Sigmoid colon (tissue), 7 donors: Measurements from ENCODE around the gene POLR3A. TPM values are rescaled to one million over a fixed set of nuclear protein-coding genes. Genes with fewer than 3 reads are reported as not detected.

ENCODE experiments used
- DNase-seq: peaks from one replicate; pipeline ENCODE4 v3.0.0-alpha.2; 2019
- H3K27ac ChIP-seq, 4 donors: fragments of 200-600 bp; sonication (generic); one replicate each; pipeline ENCODE4 v1.5.1; 2016 to 2019; ENCODE audit warnings: mild to moderate bottlenecking in 1 of 4
- H3K27me3 ChIP-seq, 3 donors: fragments of 200-600 bp; sonication (generic); one replicate each; pipeline ENCODE4 v1.5.1; 2019; ENCODE audit warnings: mild to moderate bottlenecking in 1 of 3
- H3K36me3 ChIP-seq, 4 donors: fragments of 200-600 bp; sonication (generic); one replicate each; pipeline ENCODE4 v1.5.1; 2016 to 2019
- H3K4me1 ChIP-seq, 4 donors: fragments of 200-600 bp; sonication (generic); one replicate each; pipeline ENCODE4 v1.5.1; 2017 to 2019
- H3K4me3 ChIP-seq, 4 donors: fragments of 200-600 bp; sonication (generic); one replicate each; pipeline ENCODE4 v1.5.1; 2017 to 2019; ENCODE audit warnings: mild to moderate bottlenecking in 2 of 4, moderate library complexity in 1 of 4
- H3K9me3 ChIP-seq, 4 donors: fragments of 200-600 bp in 3 of 4; sonication (generic) in 3 of 4; one replicate each; pipeline versions ENCODE4 v1.5.1 to v1.6.1; 2013 to 2019
- CTCF ChIP-seq, 4 experiments: fragments of 450-650 bp in 3 of 4; fragments of 200-600 bp in 1 of 4; IDR thresholded peaks; one replicate each; pipeline ENCODE4 v1.5.1; 2016 to 2019; ENCODE audit warnings: antibody characterized with exemption in 4 of 4, mild to moderate bottlenecking in 3 of 4, moderate library complexity in 2 of 4
- EP300 ChIP-seq, 4 donors: sonication (generic); formaldehyde crosslinking; IDR thresholded peaks; one replicate each; pipeline ENCODE4 v1.6.1; 2017; ENCODE audit warnings: antibody characterized with exemption in 4 of 4
- POLR2A ChIP-seq, 2 donors: fragments of 450-650 bp; IDR thresholded peaks; one replicate each; pipeline ENCODE4 v1.6.1; 2016; ENCODE audit warnings: antibody characterized with exemption in 2 of 2, mild to moderate bottlenecking in 2 of 2, moderate library complexity in 2 of 2
- POLR2AphosphoS5 ChIP-seq, 4 donors: sonication (generic); formaldehyde crosslinking; IDR thresholded peaks; one replicate each; pipeline ENCODE4 v1.6.1; 2017; ENCODE audit warnings: antibody characterized with exemption in 4 of 4
- WGBS, 2 donors: extraction: QIAGEN DNeasy Blood & Tissue Kit; methylation state at CpG; one replicate each; pipeline ENCODE4 v1.1.7; 2013; 5-methylcytosine and 5-hydroxymethylcytosine counted together
- intact Hi-C: fragments of 100-400 bp; cut with DNase I; formaldehyde crosslinking; loops from one replicate; pipeline ENCODE4 v1.15.1; 2023
- polyA plus RNA-seq, 3 donors: library from polyadenylated mRNA; stranded (reverse); fragments of 200-250 nt; gene quantifications; one replicate each; pipeline ENCODE4 v1.2.3, GENCODE V29; 2013
- total RNA-seq, 4 donors: library from RNA; depleted of rRNA; stranded (reverse); fragments of >200 nt; gene quantifications; one replicate each; pipeline ENCODE4 v1.1.0, GENCODE V29; 2016
- donor health status: healthy with polysubstance abuse.
- donor health status: Bipolar disorder and iron deficiency.
- donor health status: healthy.

The POLR3A gene
- total and polyA plus RNA-seq, 7 donors = 1.6 to 13.0 (median 9.6) TPM

- H3K9me3 ChIP-seq = no peaks in the 10 kb centered on the region
- TF ChIP-seq EP300 (IDR thresholded peaks at IDR 0.05) (no peak), POLR2A (IDR thresholded peaks at IDR 0.05) (no peak), CTCF (IDR thresholded peaks at IDR 0.05) (no peak), POLR2AphosphoS5 (IDR thresholded peaks at IDR 0.05) (no peak)
- no peaks in the 10 kb centered on the region for H3K27me3 ChIP-seq
- intact Hi-C loops = loop anchor here (5.0 kb wide), 3 partner anchors 251 to 1021 kb away; partner anchors contain the start of gene ZMIZ1
- 54 to 86% methylated on average over 8 of the region's 8 CpGs for WGBS, 2 donors
- H3K4me1 ChIP-seq = peaks cover 0 to 16% (median 9%) of the 10 kb centered on the region in 4 donors
- no peak overlapping the region for H3K27ac ChIP-seq
- H3K4me3 ChIP-seq = no peak overlapping the region
- peaks cover 0 to 26% (median 14%) of the 10 kb centered on the region in 4 donors for H3K36me3 ChIP-seq
- DNase-seq = no peak
These were observed 16.5 kb upstream of the POLR3A start for GRCh38 chr10:78045856-78046255.

GRCh38 chr10:78045237-78045636, 15.9 kb upstream of the POLR3A start:
- H3K36me3 ChIP-seq = peaks cover 0 to 32% (median 18%) of the 10 kb centered on the region in 4 donors
- no peak overlapping the region for H3K27ac ChIP-seq
- peaks cover 0 to 16% (median 9%) of the 10 kb centered on the region in 4 donors for H3K4me1 ChIP-seq
- 63 to 74% methylated on average over 10 of the region's 10 CpGs for WGBS, 2 donors
- TF ChIP-seq CTCF (IDR thresholded peaks at IDR 0.05) = no peak
- no peak for TF ChIP-seq POLR2A (IDR thresholded peaks at IDR 0.05)
- no peak for TF ChIP-seq EP300 (IDR thresholded peaks at IDR 0.05)
- no peak for TF ChIP-seq POLR2AphosphoS5 (IDR thresholded peaks at IDR 0.05)
- intact Hi-C loops = loop anchor here (5.0 kb wide), 3 partner anchors 252 to 1022 kb away; partner anchors contain the start of gene ZMIZ1
- H3K4me3 ChIP-seq = no peak overlapping the region
- no peak for DNase-seq
- no peaks in the 10 kb centered on the region for H3K27me3 ChIP-seq
- no peaks in the 10 kb centered on the region for H3K9me3 ChIP-seq

GRCh38 chr10:78044699-78045098, 15.4 kb upstream of the POLR3A start:
- peaks cover 0 to 16% (median 9%) of the 10 kb centered on the region in 4 donors for H3K4me1 ChIP-seq
- H3K27me3 ChIP-seq = no peaks in the 10 kb centered on the region
- H3K9me3 ChIP-seq = no peaks in the 10 kb centered on the region
- TF ChIP-seq CTCF (IDR thresholded peaks at IDR 0.05) (no peak), POLR2A (IDR thresholded peaks at IDR 0.05) (no peak)
- no peak overlapping the region for H3K27ac ChIP-seq
- DNase-seq = no peak
- H3K4me3 ChIP-seq = no peak overlapping the region
- WGBS, 2 donors = 59 to 76% methylated on average over 10 of the region's 10 CpGs
- peaks cover 3 to 37% (median 21%) of the 10 kb centered on the region in 4 donors for H3K36me3 ChIP-seq
- intact Hi-C loops = loop anchor here (5.0 kb wide), 3 partner anchors 253 to 1023 kb away; partner anchors contain the start of gene ZMIZ1

- H3K36me3 ChIP-seq = peaks cover 6 to 43% (median 26%) of the 10 kb centered on the region in 4 donors
- no peak overlapping the region for H3K4me3 ChIP-seq
- intact Hi-C loops = no loop called here
- no peaks in the 10 kb centered on the region for H3K9me3 ChIP-seq
- no peak overlapping the region for H3K27ac ChIP-seq
- DNase-seq = no peak
- no peaks in the 10 kb centered on the region for H3K27me3 ChIP-seq
- no peak for TF ChIP-seq CTCF (IDR thresholded peaks at IDR 0.05)
- no peak for TF ChIP-seq EP300 (IDR thresholded peaks at IDR 0.05)
- TF ChIP-seq POLR2AphosphoS5 (IDR thresholded peaks at IDR 0.05) = no peak
- no peak for TF ChIP-seq POLR2A (IDR thresholded peaks at IDR 0.05)
- H3K4me1 ChIP-seq = peaks cover 0 to 17% (median 9%) of the 10 kb centered on the region in 4 donors
These were observed 14.9 kb upstream of the POLR3A start for GRCh38 chr10:78044179-78044578.

- peaks cover 6 to 57% (median 35%) of the 10 kb centered on the region in 4 donors for H3K36me3 ChIP-seq
- H3K9me3 ChIP-seq = no peaks in the 10 kb centered on the region
- H3K27ac ChIP-seq = no peak overlapping the region
These were observed 13.4 kb upstream of the POLR3A start for GRCh38 chr10:78042752-78043104.

More at GRCh38 chr10:78042752-78043104, 13.4 kb upstream of the POLR3A start:
- Histone ChIP-seq H3K27me3 (no peaks in the 10 kb centered on the region), H3K4me3 (no peak overlapping the region), H3K4me1 (peaks cover 0 to 26% (median 8%) of the 10 kb centered on the region in 4 donors)
- intact Hi-C loops = no loop called here
- TF ChIP-seq POLR2AphosphoS5 (IDR thresholded peaks at IDR 0.05) (no peak), CTCF (IDR thresholded peaks at IDR 0.05) (no peak), POLR2A (IDR thresholded peaks at IDR 0.05) (no peak), EP300 (IDR thresholded peaks at IDR 0.05) (no peak)
- WGBS, 2 donors = 96% methylated on average over 6 of the region's 6 CpGs
- DNase-seq = no peak
